Measurements from ENCODE around the gene PAX4. TPM values are rescaled to one million over a fixed set of nuclear protein-coding genes. Genes with fewer than 3 reads are reported as not detected.
A peak's percentile ranks its signal among the peaks of the same experiment; 100 is the strongest.

PAX4 gene
- total and polyA plus RNA-seq, 8 donors = 0.09 to 0.42 (median 0.21) TPM; not detected in 5

GRCh38 chr7:127653396-127653795 is 35.5 kb upstream of the PAX4 start:
- peaks cover 3 to 48% (median 7%) of the 10 kb centered on the region in 3 donors for H3K4me1 ChIP-seq
- intact Hi-C loops (cut with DNase I) = no loop called here

DNA sequence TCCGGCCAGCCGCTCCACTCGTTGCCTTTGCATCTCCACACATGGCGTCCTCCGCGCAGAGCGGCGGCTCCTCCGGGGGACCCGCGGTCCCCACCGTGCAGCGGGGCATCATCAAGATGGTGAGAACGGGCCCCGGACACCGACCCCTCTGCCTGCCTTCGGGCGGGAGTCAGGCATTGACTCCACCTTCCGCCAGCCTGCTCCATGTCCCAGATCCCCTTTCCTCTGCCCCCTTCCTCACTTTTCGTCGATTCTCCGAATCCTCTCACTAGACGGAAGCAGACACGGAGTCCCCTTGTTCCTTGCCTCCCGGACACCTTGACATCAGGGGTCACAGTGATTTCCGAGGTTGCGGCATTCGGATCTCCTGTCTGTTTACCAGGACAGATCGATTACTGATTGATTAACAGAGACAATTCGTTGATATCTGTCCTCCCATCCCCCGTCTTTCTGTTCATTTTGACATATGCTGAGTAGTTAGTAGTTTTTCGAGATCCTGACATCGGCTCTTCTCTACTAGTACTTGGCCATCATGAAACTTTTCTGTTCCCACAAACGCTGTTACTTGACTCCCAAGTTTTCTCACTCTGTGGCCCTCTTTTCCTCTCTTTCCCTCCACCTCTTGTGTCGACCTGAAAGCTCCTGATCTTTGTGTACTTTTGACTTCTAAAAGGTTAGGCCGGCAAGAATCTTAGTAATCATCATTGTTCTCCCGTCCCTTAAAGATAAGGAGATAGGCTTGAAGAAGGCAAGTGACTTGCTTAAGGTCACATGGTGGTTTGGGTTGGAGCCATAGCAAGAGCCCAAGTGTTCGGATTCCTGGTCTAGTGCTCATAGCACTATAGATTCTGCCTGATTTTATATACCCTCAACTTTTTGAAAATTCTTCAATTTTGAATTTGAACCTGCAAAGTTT is 34.6 kb upstream of the PAX4 start:
- FAIRE-seq = no peak
- peak overlapping the region; percentile 67 to 98 (median 89) for H3K27ac ChIP-seq
- H3K4me1 ChIP-seq = peaks cover 0 to 42% (median 7%) of the 10 kb centered on the region in 3 donors
- intact Hi-C loops (cut with DNase I) = no loop called here
- DNase-seq = no peak
- H3K36me3 ChIP-seq = no peaks in the 10 kb centered on the region
- ATAC-seq = peak in 2 of 4 donors; percentile 13 to 17
- H3K9me3 ChIP-seq = no peaks in the 10 kb centered on the region
- TF ChIP-seq, protein P1, sequence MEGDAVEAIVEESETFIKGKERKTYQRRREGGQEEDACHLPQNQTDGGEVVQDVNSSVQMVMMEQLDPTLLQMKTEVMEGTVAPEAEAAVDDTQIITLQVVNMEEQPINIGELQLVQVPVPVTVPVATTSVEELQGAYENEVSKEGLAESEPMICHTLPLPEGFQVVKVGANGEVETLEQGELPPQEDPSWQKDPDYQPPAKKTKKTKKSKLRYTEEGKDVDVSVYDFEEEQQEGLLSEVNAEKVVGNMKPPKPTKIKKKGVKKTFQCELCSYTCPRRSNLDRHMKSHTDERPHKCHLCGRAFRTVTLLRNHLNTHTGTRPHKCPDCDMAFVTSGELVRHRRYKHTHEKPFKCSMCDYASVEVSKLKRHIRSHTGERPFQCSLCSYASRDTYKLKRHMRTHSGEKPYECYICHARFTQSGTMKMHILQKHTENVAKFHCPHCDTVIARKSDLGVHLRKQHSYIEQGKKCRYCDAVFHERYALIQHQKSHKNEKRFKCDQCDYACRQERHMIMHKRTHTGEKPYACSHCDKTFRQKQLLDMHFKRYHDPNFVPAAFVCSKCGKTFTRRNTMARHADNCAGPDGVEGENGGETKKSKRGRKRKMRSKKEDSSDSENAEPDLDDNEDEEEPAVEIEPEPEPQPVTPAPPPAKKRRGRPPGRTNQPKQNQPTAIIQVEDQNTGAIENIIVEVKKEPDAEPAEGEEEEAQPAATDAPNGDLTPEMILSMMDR (IDR thresholded peaks at IDR 0.05) = no peak
- no peaks in the 10 kb centered on the region for H3K27me3 ChIP-seq
- WGBS, 2 donors = 1% methylated on average over 38 of the region's 38 CpGs
- peak overlapping the region; percentile 52 to 97 (median 73) for H3K4me3 ChIP-seq

More at GRCh38 chr7:127653396-127653795, 35.5 kb upstream of the PAX4 start:
- TF ChIP-seq, protein P1 (IDR thresholded peaks at IDR 0.05) = no peak
- H3K9me3 ChIP-seq = no peaks in the 10 kb centered on the region
- no peak for ATAC-seq
- DNase-seq = no peak
- no peak for FAIRE-seq
- H3K4me3 ChIP-seq = peak overlapping the region in 3 of 4 donors; percentile 52 to 79 (median 67)
- H3K27ac ChIP-seq = no peak overlapping the region
- H3K27me3 ChIP-seq = no peaks in the 10 kb centered on the region
- H3K36me3 ChIP-seq = no peaks in the 10 kb centered on the region
- WGBS, 2 donors = 44 to 48% methylated on average over 4 of the region's 4 CpGs

- WGBS, 2 donors = 1% methylated on average over 60 to 67 of the region's 67 CpGs
- TF ChIP-seq, protein P1 (IDR thresholded peaks at IDR 0.05) = no peak
- ATAC-seq (peak; percentile 92 to 96 (median 93)), FAIRE-seq (peak; percentile 63), DNase-seq (peak; percentile 98 to 100 (median 100))
- intact Hi-C loops (cut with DNase I) = no loop called here
- no peaks in the 10 kb centered on the region for H3K27me3 ChIP-seq
- H3K4me1 ChIP-seq = peaks cover 0 to 35% (median 7%) of the 10 kb centered on the region in 3 donors
- peak within 1 kb of the TSS; percentile 52 to 97 (median 73) for H3K4me3 ChIP-seq
- peak within 1 kb of the TSS; percentile 97 to 99 (median 98) for H3K27ac ChIP-seq
- H3K36me3 ChIP-seq = no peaks in the 10 kb centered on the region
- no peaks in the 10 kb centered on the region for H3K9me3 ChIP-seq
These were observed 33.8 kb upstream of the PAX4 start, which contains the start of gene SND1 for GRCh38 chr7:127651556-127652332. SND1 (plus strand) TSS chr7:127652194; CDS start chr7:127652374, 180 bp downstream.

GRCh38 chr7:127650847-127651555 is 33.1 kb upstream of the PAX4 start:
- no peak for FAIRE-seq
- ATAC-seq = peak; percentile 4 to 29 (median 4)
- intact Hi-C loops (cut with DNase I) = no loop called here
- DNase-seq = peak in 2 of 6 donors; percentile 22 to 23
- Histone ChIP-seq H3K27me3 (no peaks in the 10 kb centered on the region), H3K36me3 (no peaks in the 10 kb centered on the region), H3K4me3 (peak overlapping the region; percentile 51 to 79 (median 60)), H3K4me1 (peaks cover 0 to 28% (median 7%) of the 10 kb centered on the region in 3 donors), H3K27ac (peak overlapping the region; percentile 97 to 99 (median 98)), H3K9me3 (no peaks in the 10 kb centered on the region)
- TF ChIP-seq, protein P1 (IDR thresholded peaks at IDR 0.05) = no peak
- WGBS, 2 donors = 51 to 54% methylated on average over 29 of the region's 29 CpGs

Data from pancreas (tissue), 10 donors.